ENCODE data around the gene GRIPAP1.

Gene GRIPAP1

DNA sequence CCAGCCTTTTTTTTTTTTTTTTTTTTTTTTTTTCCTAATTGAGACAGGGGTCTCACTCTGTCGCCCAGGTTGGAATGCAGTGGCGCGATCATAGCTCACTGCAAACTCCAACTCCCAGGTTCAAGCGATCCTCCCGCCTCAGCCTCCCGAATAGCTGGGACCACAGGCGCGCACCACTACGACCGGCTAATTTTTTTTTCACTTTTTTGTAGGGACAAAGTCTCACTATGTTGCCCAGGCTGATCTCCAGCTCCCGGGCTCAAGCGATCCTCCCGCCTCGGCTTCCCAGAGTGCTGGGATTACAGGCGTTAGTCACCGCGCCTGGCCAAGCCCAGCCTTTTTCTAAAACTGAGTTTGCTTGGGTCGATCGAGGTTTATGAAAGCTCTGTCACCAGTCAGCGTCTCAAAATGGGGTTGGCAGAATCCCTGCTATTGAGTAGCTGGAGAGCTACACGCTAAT, 43.4 kb downstream of the GRIPAP1 start:
- peak; percentile 29 for DNase-seq

DNA sequence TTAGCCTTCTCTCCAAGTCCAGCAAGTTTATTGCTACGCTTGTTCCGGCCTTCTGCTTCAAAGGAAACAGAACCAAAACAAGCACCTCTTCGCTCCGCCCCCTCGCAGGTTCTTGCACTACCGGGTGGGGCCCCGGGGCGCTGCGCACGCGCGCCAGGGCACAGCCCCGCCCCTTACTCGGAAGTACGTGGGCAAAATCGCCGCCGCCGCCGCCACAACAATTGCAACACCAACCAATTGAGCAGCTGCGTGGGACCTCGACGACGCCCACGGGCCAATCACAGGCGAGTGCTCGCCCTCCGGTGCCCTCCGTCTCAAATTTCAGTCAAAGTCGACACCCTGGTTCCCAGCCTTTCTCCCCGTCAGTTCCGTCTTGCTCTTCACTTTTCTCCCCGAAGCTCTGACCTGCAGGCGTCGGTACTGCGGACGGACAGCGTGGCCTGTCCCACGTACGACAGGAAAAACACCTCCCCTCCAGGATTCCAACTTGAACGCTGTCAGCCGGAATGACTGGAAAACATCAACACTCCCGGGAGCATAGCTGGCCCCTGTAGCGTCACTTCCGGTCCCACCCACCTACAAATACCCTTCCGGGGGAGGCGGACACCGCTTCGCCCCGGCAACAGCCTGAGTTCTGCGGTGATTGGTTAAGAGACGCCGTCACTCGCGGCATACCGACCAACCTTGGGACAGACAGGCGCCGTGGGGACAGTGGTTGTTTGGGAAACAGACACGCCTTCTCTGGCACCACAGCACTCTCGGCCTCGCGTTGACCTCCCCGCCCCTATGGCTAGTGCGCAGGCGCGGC, 44.0 kb downstream of the GRIPAP1 start:
- DNase-seq: peak; percentile 96

DNA sequence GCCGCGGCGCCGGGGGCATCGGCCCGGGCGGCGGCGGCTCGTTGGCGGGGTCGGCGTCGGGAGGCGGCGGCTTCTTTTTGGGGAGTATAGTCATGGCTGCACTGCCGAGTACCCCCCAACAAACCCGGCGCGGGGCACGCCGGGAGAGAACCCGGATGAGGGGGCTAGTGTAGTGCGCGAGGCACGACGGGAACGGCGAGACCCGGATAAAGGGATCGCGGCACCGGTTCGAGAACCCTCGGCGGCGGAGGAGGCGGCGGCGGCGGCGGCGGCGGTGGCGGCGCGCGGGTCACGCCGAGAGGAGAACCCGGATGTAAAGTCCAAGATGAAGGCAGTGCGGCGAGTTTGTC, 44.6 kb downstream of the GRIPAP1 start, which contains the start of gene OTUD5:
OTUD5 (minus strand) TSS at position 131 of the 350 bp plus-strand sequence; CDS start at position 94, 37 bp downstream.
- DNase-seq: no peak

DNA sequence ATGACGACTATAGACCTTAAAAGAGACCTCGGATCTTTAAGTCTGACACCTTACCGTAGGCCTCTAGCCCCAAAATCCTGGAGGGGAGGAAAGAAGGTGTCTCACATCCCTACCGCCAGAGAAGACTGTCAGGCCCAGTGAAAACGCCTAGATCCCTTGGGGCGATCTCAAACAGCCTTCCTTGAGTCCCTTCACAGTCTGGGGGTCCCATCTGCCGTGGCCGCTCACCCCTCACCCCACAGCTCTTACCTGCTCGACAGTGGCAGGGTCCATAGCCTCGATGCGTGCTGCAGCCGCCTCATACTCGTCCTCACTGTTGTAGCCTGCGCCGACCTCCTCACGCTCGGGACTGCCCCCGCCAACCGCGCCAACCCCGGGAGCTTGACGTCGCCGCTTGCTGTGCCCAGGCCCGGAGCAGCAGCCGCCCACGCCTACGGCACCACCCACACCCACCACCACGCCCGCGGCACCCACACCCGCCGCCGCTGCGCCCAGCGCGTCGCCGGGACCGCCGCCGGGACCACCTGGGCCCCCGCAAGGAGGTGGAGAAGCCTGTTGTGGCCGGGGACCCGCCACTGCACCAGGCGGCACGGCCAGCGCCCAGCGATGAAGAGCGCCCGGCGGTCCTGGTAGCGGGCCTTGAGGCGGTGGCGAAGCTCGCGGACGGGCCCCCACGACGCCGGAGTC, 45.2 kb downstream of the GRIPAP1 start:
- peak; percentile 16 for DNase-seq

DNA sequence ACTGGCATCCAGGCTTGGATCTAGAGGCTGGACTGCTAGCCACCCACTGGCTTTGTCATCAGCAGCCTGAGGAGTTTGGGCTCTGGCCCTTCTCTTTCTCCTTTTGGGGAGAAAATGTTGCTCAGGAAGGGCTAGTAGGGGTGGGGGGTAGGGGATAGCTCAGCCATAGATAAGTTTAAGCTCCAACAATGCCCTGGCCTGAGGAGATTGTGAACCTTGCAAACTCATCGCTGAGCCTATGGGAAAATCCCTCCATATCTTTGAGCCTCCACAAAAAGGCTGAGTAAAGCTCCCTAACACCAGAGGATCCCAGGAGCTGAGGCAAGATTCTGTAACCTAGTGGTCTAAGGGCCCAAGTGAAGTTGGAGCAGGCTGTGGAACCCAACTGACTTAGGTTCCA, 53.5 kb downstream of the GRIPAP1 start:
- DNase-seq: no peak

DNA sequence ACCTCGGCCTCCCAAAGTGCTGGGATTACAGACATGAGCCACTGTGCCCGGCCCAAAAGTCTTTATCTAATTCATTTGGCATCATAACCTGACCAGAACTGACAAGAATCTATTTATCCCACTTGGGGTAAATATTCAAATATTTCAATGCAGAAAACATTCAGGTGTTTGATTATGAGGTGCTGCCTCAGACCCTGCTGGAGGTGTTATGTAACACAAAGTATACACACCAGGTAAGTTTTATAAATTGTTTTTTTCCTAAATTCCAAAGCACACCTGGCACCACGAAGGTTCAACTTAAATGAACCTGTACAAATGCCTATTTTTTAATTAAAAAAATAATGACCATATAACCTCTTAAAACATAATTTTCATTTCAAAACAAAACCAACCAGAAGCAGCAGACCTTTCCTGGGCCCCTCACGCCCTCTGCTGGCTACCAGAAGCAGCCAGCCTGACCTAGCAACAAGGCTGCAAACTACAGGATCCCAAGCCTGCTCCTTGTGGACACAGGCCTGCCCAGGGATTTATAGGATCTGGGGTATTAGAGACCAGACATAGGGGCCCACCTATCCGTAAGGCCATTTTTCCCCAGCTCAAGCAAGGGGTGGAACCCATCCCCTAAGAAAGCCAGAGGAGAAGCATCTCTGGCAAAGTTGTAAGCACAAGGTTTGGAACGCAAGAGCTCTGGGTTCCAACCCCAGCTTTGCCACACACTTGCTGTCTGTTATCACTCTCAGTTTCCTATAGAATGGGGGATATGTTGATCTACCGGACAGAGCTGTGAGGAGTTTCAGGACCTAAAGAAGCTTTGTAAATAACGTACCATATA, 56.3 kb downstream of the GRIPAP1 start:
- DNase-seq: peak; percentile 61

DNA sequence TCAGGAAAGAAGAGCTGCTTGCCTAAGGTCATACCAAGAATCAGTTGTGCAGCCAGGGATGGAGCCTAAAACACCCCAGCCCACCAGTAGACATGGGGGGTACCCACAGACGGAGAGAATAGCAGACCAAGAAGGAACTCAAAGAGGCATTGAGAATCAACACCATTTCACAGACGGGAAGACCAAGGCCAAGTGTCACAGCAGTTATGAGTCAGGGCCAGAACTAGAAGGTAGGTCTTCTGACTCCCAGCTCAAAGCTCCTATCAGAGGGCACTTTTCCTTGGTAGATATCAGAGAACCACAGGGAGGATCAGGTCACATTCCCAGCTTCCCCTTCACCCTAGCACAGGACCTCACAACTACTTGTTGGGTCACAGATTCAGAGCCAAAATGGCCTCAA, 59.2 kb downstream of the GRIPAP1 start:
- DNase-seq: no peak

DNA sequence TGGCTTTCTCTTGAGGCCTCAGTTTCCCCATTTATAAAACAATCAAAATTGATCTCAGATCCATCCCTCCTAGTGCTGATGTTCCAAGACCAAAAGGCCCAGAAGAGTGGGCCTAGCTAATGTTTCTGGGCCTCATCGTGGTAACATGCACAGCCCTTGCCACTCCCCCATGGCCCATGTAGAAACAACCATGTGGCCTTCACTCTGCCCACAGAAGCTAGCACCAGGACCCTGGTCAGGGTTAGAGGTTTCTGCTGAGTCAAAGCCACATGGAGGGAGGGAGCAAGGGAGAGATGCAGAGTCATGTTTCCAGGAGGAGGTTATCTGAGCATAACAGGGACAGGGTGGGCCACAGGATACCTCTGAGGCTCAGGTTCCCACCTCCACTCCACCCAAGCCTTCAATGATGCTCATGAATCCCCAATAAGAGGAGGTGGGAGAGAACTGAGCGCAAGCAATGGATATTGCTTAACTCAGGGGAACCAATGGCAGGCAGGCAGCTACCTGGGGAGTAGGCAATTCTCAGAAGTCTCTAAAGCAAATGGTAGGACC, 61.6 kb downstream of the GRIPAP1 start:
- DNase-seq: peak; percentile 65

DNA sequence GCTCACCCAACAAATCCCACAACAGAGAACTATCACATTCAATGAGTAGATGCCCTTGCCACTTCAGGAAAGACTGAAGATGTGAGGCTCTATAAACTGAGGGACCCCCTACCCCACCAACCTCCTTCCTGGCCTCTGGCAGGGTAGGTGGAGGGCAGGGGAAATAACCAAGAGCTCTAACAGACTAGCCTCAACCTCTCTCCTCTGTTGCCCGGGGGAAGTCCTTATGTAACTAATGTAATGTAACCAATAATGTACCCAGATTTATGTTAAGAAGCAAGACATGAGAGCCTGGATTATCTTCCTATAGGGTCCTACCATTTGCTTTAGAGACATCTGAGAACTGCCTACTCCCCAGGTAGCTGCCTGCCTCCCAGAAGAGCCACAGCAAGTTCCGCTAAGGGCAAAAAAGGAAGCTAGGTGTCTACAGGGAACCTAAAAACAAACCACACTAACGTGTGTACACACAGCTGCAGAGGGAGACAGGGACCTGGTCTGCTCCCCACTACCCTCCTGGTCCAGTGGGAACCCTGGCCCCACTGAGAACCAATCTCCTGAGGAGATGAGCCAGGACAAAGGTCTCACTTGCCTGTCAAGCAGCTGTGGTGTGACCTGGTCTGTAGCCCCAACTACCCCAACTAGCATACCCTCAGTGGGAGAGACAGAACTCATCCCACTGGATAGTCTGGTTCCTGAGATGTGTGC, 62.4 kb downstream of the GRIPAP1 start:
- DNase-seq: peak; percentile 73

DNA sequence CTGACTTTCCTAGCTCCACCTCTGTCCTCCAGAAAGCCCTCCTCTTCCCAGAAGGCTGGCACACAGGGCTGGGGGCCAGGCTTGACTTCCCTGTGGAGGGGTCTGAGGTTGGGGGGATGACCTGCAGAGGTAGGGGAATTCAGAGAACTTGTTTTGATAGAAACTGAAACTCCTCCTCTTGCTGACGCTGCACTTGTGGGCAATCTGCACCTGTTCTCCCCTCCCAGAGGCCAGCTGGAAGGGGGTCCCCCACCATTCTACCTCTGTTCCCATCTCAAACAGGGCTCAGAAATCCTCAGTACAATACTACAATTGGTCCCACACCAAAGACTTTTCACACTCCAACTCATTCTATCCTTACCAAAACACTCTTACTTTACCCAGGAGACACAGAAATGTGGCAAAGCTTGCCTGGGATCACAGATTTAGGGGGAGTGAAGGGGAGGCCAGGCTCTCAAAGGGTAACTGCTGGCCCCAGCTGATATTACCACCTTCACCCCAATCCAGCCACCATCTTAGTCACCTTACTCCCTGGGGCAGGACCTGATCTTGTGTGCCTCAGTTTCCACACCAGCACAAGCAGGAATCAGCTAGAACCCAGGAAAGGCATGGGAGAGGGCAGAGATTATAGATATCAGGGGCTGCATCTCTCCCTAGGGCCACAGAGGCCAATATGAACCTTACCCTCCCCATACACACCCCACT, 63.2 kb downstream of the GRIPAP1 start:
- DNase-seq: peak; percentile 94

DNA sequence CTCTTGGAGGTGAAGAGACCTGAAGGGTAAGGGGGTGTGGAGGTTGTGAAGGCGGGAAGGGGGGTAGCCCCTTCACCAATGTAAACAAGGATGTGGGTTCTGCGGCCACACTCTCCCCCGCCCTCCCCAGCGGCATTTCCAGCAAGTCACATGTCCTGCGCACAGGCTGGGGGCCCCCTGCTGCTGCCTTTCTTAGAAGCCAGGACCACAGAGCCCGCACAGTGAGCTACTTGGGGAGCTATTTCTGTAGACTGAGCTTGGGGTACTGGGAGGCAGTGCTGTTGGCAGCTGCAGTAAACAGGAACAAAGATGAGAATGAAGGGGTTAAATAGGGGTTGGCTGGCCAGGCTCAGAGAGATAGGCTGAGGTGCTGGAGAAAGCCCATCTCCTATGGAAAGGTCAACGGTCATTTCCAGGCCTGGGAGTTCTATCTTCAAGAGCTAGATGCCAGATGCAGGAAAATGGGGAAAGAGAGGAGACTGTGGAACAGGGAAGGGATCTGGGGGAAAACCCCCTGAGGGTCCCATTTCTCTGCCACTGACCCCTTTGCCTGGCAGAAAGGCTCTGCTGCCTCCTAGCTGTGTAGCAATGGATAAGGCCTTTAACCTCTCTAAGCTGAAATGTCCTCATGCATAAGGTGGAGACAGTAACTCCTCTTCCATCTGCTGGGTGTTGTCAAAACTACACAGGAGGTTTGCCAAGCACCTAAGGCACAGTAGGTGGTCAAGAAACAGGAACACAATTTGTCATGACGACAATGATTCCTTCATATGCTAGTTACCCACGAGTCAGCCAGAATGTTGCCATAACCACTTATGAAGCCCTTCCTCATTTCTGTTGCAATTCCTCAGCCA, 64.8 kb downstream of the GRIPAP1 start:
- DNase-seq: peak; percentile 89

DNA sequence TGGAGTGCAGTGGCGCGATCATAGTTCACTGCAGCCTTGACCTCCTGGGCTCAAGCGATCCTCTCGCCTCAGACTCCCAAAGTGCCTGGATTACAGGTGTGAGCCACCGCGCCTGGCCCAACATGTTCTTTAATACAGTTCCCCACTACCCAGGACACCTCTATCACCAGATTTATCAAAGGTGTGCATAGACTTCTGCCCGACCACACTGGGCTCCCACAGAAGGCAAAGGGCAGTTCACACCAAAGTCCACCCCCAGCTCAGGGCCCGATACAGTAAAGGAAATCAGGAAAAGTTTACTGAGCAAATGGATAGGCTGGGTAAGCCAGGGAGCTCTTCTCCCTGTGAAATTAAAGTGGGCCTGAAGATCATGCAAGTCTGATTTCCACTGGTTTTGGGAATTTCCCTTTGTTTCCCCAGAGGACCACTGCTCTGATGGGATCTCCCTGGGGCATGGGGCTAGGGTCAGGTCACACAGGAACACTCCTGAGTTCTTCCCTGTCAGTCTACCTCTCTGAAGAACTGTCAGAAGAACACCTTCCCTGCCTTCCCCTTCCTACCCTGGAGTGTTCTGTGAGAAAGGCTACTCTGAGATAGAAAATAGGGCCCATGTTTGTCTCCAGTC, 65.5 kb downstream of the GRIPAP1 start:
- DNase-seq: no peak

DNA sequence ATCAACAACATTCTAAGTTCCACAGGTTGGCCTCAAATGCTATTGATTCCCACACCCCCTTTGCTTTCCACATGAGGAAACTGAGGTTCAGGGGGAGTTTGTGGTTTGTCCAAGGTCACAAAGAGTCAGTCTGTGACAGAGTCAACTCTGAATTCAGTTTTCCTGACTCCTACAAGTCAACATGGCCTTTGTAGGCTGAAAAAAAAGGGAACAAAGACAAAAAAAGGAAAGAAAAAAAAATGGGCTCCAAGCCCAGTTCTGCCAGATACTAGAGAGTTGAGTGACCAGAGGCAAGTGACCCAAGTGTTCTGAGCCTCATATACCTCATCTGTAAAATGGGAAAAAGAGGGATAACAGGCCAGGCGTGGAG, 66.8 kb downstream of the GRIPAP1 start:
- peak; percentile 17 for DNase-seq

DNA sequence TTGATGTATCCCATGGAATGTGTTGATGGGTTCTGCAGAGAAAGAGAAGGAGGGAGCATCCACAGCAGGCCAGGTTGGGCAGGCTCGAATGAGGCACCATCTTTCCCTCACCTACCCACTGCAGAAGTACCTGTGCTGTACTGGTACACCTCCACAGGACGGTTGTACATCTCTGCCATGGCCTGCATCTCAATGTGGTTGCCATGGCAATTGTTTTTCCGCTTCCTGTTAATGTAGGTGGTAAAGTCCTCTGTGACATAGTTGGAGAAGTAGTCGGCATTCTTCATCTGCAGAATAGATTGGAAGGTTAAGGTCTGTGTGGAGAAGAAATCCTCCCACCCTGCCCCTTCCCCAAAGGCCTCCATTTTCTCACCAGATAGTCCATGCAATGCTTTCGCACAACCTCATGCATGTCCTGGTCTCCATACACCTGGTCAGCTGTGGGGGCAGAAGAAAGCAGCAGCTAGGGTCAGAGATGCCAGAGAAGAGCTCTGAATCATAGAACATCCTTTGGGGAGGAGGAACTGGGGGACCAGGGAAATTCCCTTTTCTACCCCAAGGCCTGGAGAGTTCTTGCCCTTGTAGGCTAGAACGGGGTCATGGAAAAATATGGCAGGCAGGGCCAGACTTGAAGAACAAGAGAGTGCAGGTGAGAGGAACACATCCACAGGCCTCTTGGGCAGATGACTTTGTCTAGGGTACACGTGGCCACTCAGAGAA, 67.3 kb downstream of the GRIPAP1 start:
- DNase-seq: no peak

DNA sequence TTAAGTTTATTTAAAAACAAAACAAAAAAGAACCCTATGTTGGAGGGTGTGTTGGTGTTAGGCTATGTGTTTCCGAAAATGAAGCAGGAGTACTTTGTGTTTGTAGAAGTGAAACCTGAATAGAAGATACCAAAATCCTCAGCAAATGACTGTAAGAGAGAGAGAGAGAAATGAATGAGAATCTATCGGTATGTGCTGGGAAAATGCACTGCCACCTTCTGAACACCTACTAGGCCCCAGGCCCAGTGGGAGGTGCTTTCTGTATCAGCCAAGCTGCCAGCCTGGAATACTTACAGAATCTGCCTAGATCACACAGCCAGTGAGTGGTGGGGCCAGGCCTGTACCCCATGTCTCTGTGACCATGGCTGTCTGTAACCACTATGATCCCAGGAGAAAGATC, 68.3 kb downstream of the GRIPAP1 start:
- DNase-seq: peak; percentile 66

DNA sequence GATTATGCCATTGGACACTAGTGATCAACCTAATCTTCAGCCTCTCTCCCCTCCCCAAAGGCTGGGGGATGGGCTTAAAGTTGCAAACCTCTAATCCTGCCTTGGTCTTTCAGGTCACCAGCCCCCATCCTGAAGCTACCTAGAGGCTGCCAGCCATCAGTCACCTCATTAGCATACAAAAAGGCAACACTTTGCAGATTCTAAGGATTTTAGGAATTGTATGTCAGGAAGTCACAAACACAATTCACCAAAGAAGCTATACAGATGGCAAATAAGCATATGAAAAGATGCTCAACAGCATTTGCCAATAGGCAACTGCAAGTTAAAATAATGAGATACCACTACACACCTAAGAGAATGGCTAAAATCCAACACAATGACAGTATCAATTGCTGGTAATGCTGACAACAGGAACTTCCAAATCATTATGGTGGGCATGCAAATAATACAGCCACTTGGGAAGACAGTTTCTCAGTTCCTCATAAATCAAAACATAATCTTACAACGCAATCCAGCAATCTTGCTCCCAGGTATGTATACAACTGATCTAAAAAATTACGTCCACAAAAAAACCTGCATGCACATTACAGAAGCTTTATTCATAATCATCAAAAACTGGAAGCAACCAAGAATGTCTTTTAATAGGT, 74.2 kb downstream of the GRIPAP1 start:
- peak; percentile 20 for DNase-seq

DNA sequence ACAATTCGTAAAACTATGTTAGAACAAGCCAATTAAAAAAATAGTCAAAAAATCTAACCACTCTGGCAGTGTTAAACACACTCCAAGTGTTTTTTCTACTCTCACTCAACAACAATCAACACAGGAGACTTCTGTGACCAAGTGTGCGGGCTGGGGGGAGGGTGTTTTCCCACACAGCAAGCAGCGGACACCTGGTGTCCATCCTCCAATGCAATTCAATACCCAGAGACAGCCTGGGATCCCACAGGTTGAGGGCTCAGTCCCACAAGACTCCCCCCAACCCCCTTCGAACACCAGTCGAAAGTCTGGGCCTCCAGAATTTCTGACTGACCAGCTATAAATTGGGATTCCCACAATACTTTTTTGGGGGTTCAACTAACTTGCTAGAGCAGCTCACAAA, 74.9 kb downstream of the GRIPAP1 start:
- DNase-seq: no peak

DNA sequence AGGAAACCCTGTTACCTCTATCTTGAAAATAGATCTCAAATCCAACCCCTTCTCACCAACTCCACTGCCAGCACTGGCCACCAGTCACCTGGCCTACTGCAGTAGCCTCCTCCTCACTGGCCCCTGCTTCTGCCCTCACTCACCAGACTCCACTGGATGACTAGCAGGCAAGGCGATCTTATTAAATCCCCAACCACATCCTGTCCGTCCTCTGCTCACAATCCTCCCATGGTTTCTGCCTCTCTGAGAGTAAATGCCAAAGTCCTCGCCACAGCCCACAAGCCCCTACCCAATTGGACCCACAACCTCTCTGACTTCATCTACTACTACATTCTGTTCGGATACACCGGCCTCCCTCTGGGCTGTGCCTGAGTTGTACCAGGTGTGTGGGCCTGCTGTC, 77.8 kb downstream of the GRIPAP1 start:
- no peak for DNase-seq

DNA sequence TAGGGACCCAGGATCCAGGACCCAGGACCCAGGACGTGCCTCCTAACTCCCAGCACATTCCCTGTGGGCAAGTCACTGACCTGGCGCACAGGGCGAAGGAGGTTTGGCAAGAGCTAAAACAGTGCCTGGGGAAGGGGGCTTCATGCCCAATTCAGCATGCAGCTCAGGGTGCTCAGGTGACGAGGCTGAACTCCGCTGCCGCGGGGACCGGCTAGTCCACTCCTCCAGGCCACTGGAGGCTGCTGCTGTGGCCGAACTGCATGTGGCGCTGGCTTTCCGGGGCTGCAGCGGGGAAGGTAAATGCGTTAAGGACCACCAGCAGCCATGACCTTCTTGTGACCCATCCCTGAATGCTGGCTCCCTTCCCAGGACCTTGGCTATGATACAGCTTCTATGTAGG, 78.3 kb downstream of the GRIPAP1 start:
- no peak for DNase-seq

Measured in RPMI8226 (cell line).